Activated T-cell treated with anti-CD3 and anti-CD28 coated beads for 24 hours (primary cell): ENCODE measurements around the gene KCNJ4.

ENCODE experiments used
- DNase-seq: peaks from one replicate; pipeline ENCODE4 v3.0.0-alpha.2; 2020; ENCODE audit warnings: low read depth

Gene KCNJ4

GRCh38 chr22:38429499-38430068 lies 25.4 kb downstream of the KCNJ4 start:
- DNase-seq = no peak

- no peak for DNase-seq
Observed at GRCh38 chr22:38428714-38429113, 26.3 kb downstream of the KCNJ4 start.

- DNase-seq = no peak
Observed at GRCh38 chr22:38427940-38428339, 27.1 kb downstream of the KCNJ4 start.

GRCh38 chr22:38427465-38427864 lies 27.5 kb downstream of the KCNJ4 start:
- DNase-seq = no peak

- no peak for DNase-seq
Observed at GRCh38 chr22:38426628-38427027, 28.4 kb downstream of the KCNJ4 start.

- DNase-seq = no peak
Observed at GRCh38 chr22:38424525-38425080, 30.4 kb downstream of the KCNJ4 start.

- DNase-seq = no peak
Observed at GRCh38 chr22:38423512-38424503, 31.2 kb downstream of the KCNJ4 start.

GRCh38 chr22:38422611-38423511 lies 32.1 kb downstream of the KCNJ4 start:
- no peak for DNase-seq

- no peak for DNase-seq
Observed at GRCh38 chr22:38420734-38421133, 34.3 kb downstream of the KCNJ4 start.

GRCh38 chr22:38419858-38420160 lies 35.2 kb downstream of the KCNJ4 start:
- DNase-seq = no peak

GRCh38 chr22:38419121-38419857 lies 35.7 kb downstream of the KCNJ4 start:
- no peak for DNase-seq

GRCh38 chr22:38418589-38418988 lies 36.4 kb downstream of the KCNJ4 start:
- DNase-seq = no peak

GRCh38 chr22:38417252-38418060 lies 37.5 kb downstream of the KCNJ4 start:
- no peak for DNase-seq

- no peak for DNase-seq
Observed at GRCh38 chr22:38416621-38417251, 38.3 kb downstream of the KCNJ4 start.

- no peak for DNase-seq
Observed at GRCh38 chr22:38415561-38416321, 39.3 kb downstream of the KCNJ4 start.

GRCh38 chr22:38415046-38415445 lies 40.0 kb downstream of the KCNJ4 start:
- DNase-seq = no peak

GRCh38 chr22:38414009-38414395 lies 41.0 kb downstream of the KCNJ4 start:
- no peak for DNase-seq

- no peak for DNase-seq
Observed at GRCh38 chr22:38413085-38414008, 41.7 kb downstream of the KCNJ4 start.
